Mesenchymal stem cell (in vitro differentiated cells and primary cell): ENCODE measurements around the gene PPP1R9B.

Experiments
- DNase-seq: peaks from one replicate; pipeline ENCODE4 v3.0.0-alpha.2; 2013
- H2AFZ ChIP-seq: one replicate; pipeline ENCODE4 v1.6.1; 2013; ENCODE audit warnings: low read depth, mild to moderate bottlenecking, control low read depth, inconsistent platforms, low read length, moderate library complexity
- H2AK5ac ChIP-seq: 2 replicates; pipeline ENCODE4 v1.6.1; 2013; ENCODE audit warnings: low read length, moderate library complexity, mild to moderate bottlenecking, inconsistent platforms; ENCODE audit not compliant: severe bottlenecking
- H2BK120ac ChIP-seq: one replicate; pipeline ENCODE4 v1.6.1; 2013; ENCODE audit warnings: low read depth, mild to moderate bottlenecking, inconsistent platforms, low read length, moderate library complexity
- H2BK12ac ChIP-seq, 2 experiments: one replicate each; pipeline ENCODE4 v1.6.1; 2013; ENCODE audit warnings: inconsistent platforms in 2 of 2, low read length in 2 of 2, mild to moderate bottlenecking in 2 of 2, moderate library complexity in 2 of 2, control low read depth in 1 of 2
- H2BK15ac ChIP-seq: one replicate; pipeline ENCODE4 v1.6.1; 2013; ENCODE audit warnings: mild to moderate bottlenecking, low read depth, inconsistent platforms; ENCODE audit not compliant: poor library complexity, severe bottlenecking
- H2BK5ac ChIP-seq: 2 replicates; pipeline ENCODE4 v1.6.1; 2013; ENCODE audit warnings: low read depth, mild to moderate bottlenecking, low read length, control low read depth, inconsistent platforms; ENCODE audit not compliant: poor library complexity, severe bottlenecking
- H3K14ac ChIP-seq, 2 experiments: one replicate each; pipeline ENCODE4 v1.6.1; 2013; ENCODE audit warnings: inconsistent platforms in 2 of 2, low read length in 2 of 2, control low read depth in 1 of 2, mild to moderate bottlenecking in 1 of 2, moderate library complexity in 1 of 2
- H3K18ac ChIP-seq, 2 experiments: one replicate each; pipeline ENCODE4 v1.6.1; 2013; ENCODE audit warnings: inconsistent platforms in 2 of 2, low read length in 2 of 2, control low read depth in 1 of 2, low read depth in 1 of 2, mild to moderate bottlenecking in 1 of 2
- H3K23ac ChIP-seq, 2 experiments: one replicate each; pipeline ENCODE4 v1.6.1; 2013; ENCODE audit warnings: inconsistent platforms in 2 of 2, low read length in 2 of 2, mild to moderate bottlenecking in 2 of 2, moderate library complexity in 2 of 2, control low read depth in 1 of 2
- H3K27ac ChIP-seq: 2 replicates; pipeline ENCODE4 v1.5.1; 2013; ENCODE audit warnings: mild to moderate bottlenecking, moderate library complexity, low read length, control low read depth, inconsistent platforms; ENCODE audit not compliant: poor library complexity, severe bottlenecking
- H3K27me3 ChIP-seq, 2 experiments: 2 replicates each; pipeline versions ENCODE4 v1.6.1 to v1.7.0; 2013; ENCODE audit warnings: low read length in 2 of 2, mild to moderate bottlenecking in 2 of 2, moderate library complexity in 2 of 2, control low read depth in 1 of 2, inconsistent platforms in 1 of 2; ENCODE audit not compliant: control insufficient read depth in 1 of 2, insufficient read depth in 1 of 2
- H3K36me3 ChIP-seq, 2 experiments: 2 replicates each; pipeline versions ENCODE4 v1.6.1 to v1.7.0; 2013; ENCODE audit warnings: low read length in 2 of 2, control low read depth in 1 of 2, inconsistent platforms in 1 of 2, low read depth in 1 of 2, mild to moderate bottlenecking in 1 of 2; ENCODE audit not compliant: insufficient read depth in 2 of 2, control insufficient read depth in 1 of 2
- H3K4ac ChIP-seq, 2 experiments: one replicate each; pipeline ENCODE4 v1.6.1; 2013; ENCODE audit warnings: inconsistent platforms in 2 of 2, low read length in 2 of 2, mild to moderate bottlenecking in 2 of 2, moderate library complexity in 2 of 2, control low read depth in 1 of 2, low read depth in 1 of 2
- H3K4me1 ChIP-seq: 2 replicates; pipeline ENCODE4 v1.6.1; 2013; ENCODE audit warnings: low read depth, low read length, control low read depth; ENCODE audit not compliant: control insufficient read depth, insufficient read depth
- H3K4me2 ChIP-seq: 2 replicates; pipeline ENCODE4 v1.6.1; 2013; ENCODE audit warnings: low read length, mild to moderate bottlenecking, inconsistent platforms; ENCODE audit not compliant: poor library complexity, severe bottlenecking
- H3K4me3 ChIP-seq, 2 experiments: 2 replicates each; pipeline versions ENCODE4 v1.5.1 to v1.7.0; 2013; ENCODE audit warnings: low read length in 2 of 2, mild to moderate bottlenecking in 2 of 2, control low read depth in 1 of 2, low read depth in 1 of 2; ENCODE audit not compliant: insufficient read depth in 1 of 2
- H3K79me1 ChIP-seq: replicated peaks from 2 replicates; pipeline ENCODE4 v1.6.1; 2013; ENCODE audit warnings: mild to moderate bottlenecking, control low read depth, low read length, inconsistent platforms; ENCODE audit not compliant: poor library complexity, severe bottlenecking
- H3K9ac ChIP-seq: 2 replicates; pipeline ENCODE4 v1.7.0; 2013; ENCODE audit warnings: mild to moderate bottlenecking, low read length, moderate library complexity
- H3K9me3 ChIP-seq: 2 replicates; pipeline ENCODE4 v1.7.0; 2013; ENCODE audit warnings: mild to moderate bottlenecking, low read length; ENCODE audit not compliant: control insufficient read depth
- H4K8ac ChIP-seq: one replicate; pipeline ENCODE4 v1.6.1; 2013; ENCODE audit warnings: inconsistent platforms, mild to moderate bottlenecking, low read length, moderate library complexity
- H4K91ac ChIP-seq: one replicate; pipeline ENCODE4 v1.6.1; 2013; ENCODE audit warnings: mild to moderate bottlenecking, low read length, inconsistent platforms
- WGBS: methylation state at CpG from one replicate; pipeline ENCODE4 v1.1.7; 2013; ENCODE audit warnings: mixed read lengths; 5-methylcytosine and 5-hydroxymethylcytosine counted together

Gene PPP1R9B

DNA sequence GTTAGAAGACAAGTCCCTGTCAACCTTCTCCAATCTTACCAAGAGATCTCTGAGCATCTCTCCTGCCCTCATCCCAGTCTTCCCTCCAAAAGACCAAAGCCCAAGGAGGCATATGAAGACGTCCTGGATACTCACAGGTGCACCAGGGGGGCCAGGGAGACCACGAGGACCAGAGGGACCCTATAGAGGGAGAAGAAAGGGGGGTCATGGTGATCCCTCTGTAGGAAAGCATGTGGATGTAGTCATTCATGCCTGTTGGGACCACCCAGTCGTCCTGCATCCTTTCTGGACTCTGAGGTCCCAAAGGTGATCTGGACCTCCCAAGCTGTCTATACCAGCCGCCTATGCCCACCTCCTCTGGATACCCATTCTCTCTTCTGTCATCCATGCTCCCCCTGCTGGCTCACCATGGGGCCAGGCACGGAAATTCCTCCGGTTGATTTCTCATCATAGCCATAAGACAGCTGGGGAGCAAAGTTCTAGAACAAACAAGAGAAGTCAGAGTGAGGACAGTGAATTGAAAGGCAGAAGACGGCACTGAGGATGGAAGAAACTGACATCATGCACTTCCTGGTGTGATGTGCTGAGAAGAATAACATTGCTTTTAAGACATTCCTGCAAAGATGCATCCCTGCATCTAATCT is 47.7 kb upstream of the PPP1R9B start:
- H3K9me3 ChIP-seq = no peaks in the 10 kb centered on the region
- peak overlapping the region; percentile 50 for H4K8ac ChIP-seq
- H3K27ac ChIP-seq = peak overlapping the region; percentile 82
- DNase-seq = peak; percentile 82
- no peak overlapping the region for H2BK120ac ChIP-seq
- peak overlapping the region; percentile 73 for H3K4me2 ChIP-seq
- H3K79me1 ChIP-seq = peaks cover 7% of the 10 kb centered on the region
- H2BK15ac ChIP-seq = no peak overlapping the region
- peak overlapping the region; percentile 27 for H2AK5ac ChIP-seq
- H2AFZ ChIP-seq = no peak overlapping the region
- peak overlapping the region in 1 of 2 experiments; percentile 20 for H3K4ac ChIP-seq
- H3K36me3 ChIP-seq = peaks cover 61 to 63% of the 10 kb centered on the region in 2 experiments
- H3K18ac ChIP-seq = peak overlapping the region in 1 of 2 experiments; percentile 85
- peak overlapping the region in 1 of 2 experiments; percentile 49 for H3K23ac ChIP-seq
- H2BK12ac ChIP-seq = no peak overlapping the region
- H3K4me3 ChIP-seq = peak overlapping the region; percentile 11 to 100
- H2BK5ac ChIP-seq = no peak overlapping the region
- H3K14ac ChIP-seq = peak overlapping the region in 1 of 2 experiments; percentile 89
- no peaks in the 10 kb centered on the region for H3K27me3 ChIP-seq
- 45% methylated on average over 7 of the region's 7 CpGs for WGBS
- no peak overlapping the region for H4K91ac ChIP-seq
- peaks cover 47% of the 10 kb centered on the region for H3K4me1 ChIP-seq
- H3K9ac ChIP-seq = peak overlapping the region; percentile 100

DNA sequence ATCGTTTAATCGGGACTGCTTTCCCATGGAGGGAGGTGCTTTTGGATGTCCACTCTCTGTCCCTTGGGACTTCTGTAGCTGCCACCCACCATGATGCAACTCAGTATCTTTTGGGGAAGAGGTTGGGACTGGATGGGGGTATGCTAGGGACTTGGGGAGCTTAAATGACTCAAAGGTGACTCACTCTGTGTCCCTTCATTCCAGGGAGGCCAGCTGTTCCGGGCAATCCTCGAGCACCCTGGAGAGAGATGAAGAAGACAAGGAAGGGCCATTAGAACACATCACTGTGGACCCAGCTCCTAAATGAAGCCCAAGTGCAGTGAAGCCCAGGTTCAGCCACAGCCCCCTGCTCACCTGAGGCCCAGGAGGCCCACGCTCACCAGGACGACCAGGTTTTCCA is 46.3 kb upstream of the PPP1R9B start:
- Histone ChIP-seq H3K4me1 (peaks cover 50% of the 10 kb centered on the region), H3K27ac (peak overlapping the region; percentile 82), H3K4me3 (peak overlapping the region in 1 of 2 experiments; percentile 100), H3K27me3 (no peaks in the 10 kb centered on the region), H3K79me1 (peaks cover 2% of the 10 kb centered on the region), H2BK120ac (no peak overlapping the region), H2BK12ac (peak overlapping the region in 1 of 2 experiments; percentile 18), H3K9ac (peak overlapping the region; percentile 100), H2BK15ac (no peak overlapping the region), H2AFZ (no peak overlapping the region), H3K9me3 (no peaks in the 10 kb centered on the region), H2BK5ac (no peak overlapping the region), H3K36me3 (peaks cover 74 to 76% of the 10 kb centered on the region in 2 experiments), H3K4ac (peak overlapping the region in 1 of 2 experiments; percentile 61), H3K4me2 (peak overlapping the region; percentile 39), H4K91ac (no peak overlapping the region), H3K18ac (peak overlapping the region; percentile 25 to 85), H3K14ac (peak overlapping the region in 1 of 2 experiments; percentile 97), H3K23ac (peak overlapping the region in 1 of 2 experiments; percentile 83), H4K8ac (no peak overlapping the region), H2AK5ac (no peak overlapping the region)
- DNase-seq = peak; percentile 77
- WGBS = 61% methylated on average over 6 of the region's 6 CpGs

DNA sequence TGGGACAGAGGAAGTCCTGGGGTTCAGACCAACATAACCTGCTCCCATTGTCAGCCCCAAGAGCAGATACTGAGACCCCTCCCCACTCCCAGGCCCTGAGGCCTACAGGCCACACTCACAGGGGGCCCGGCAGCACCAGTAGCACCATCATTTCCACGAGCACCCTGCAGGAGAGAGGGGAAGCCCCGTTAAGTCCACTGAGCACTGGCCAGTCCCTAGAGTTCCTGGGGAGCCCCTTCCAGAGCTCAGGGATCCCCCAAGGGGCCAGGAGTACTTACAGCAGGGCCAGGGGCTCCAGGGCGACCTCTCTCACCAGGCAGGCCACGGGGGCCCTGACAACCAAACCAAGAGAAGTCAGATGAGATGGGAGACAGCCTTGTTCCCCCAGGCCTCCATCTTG is 45.6 kb upstream of the PPP1R9B start:
- Histone ChIP-seq H3K18ac (peak overlapping the region; percentile 65 to 93), H3K4me2 (no peak overlapping the region), H2BK120ac (no peak overlapping the region), H2AK5ac (peak overlapping the region; percentile 21), H3K4ac (peak overlapping the region in 1 of 2 experiments; percentile 42), H2AFZ (no peak overlapping the region), H4K91ac (peak overlapping the region; percentile 37), H3K27me3 (no peaks in the 10 kb centered on the region), H3K9ac (peak overlapping the region; percentile 100), H3K36me3 (peaks cover 82 to 84% of the 10 kb centered on the region in 2 experiments), H2BK15ac (no peak overlapping the region), H3K23ac (no peak overlapping the region), H3K9me3 (no peaks in the 10 kb centered on the region), H3K27ac (peak overlapping the region; percentile 82), H2BK12ac (no peak overlapping the region), H3K4me1 (peaks cover 54% of the 10 kb centered on the region), H3K14ac (peak overlapping the region in 1 of 2 experiments; percentile 2), H3K4me3 (peak overlapping the region in 1 of 2 experiments; percentile 100), H2BK5ac (no peak overlapping the region), H4K8ac (no peak overlapping the region), H3K79me1 (no peaks in the 10 kb centered on the region)
- 88% methylated on average over 5 of the region's 5 CpGs for WGBS
- DNase-seq = no peak
